HG03196 (cell line): ENCODE results near the gene SF3B6.
"Not testable (repeated sequence)": the region's sequence is repeated elsewhere in the genome, so short reads cannot be mapped to it uniquely, and the experiment has no call there.

Experiments used
- ATAC-seq: cut with Tn5 transposase; IDR thresholded peaks from one replicate; pipeline ENCODE4 v1.9.1; 2021; ENCODE audit not compliant: unreplicated experiment

SF3B6 gene

GRCh38 chr2:24095171-24095677 lies 19.1 kb upstream of the SF3B6 start:
- ATAC-seq: not testable (repeated sequence)

GRCh38 chr2:24093270-24093669 lies 17.1 kb upstream of the SF3B6 start:
- not testable (repeated sequence) for ATAC-seq

- ATAC-seq: no peak
Observed at GRCh38 chr2:24088821-24089359, 12.8 kb upstream of the SF3B6 start.

GRCh38 chr2:24087032-24087431 lies 10.9 kb upstream of the SF3B6 start:
- ATAC-seq: no peak

GRCh38 chr2:24086241-24086640 lies 10.1 kb upstream of the SF3B6 start:
- no peak for ATAC-seq

- ATAC-seq: no peak
Observed at GRCh38 chr2:24085200-24085489, 9.0 kb upstream of the SF3B6 start.

- ATAC-seq: peak; percentile 80
Observed at GRCh38 chr2:24084386-24085199, 8.5 kb upstream of the SF3B6 start, which contains the start of gene TP53I3. TP53I3 (minus strand) TSS chr2:24084834; CDS start chr2:24084326, 508 bp downstream.

GRCh38 chr2:24083567-24084385 lies 7.7 kb upstream of the SF3B6 start:
- ATAC-seq: peak; percentile 77

GRCh38 chr2:24082787-24083566 lies 6.9 kb upstream of the SF3B6 start:
- ATAC-seq: no peak

- no peak for ATAC-seq
Observed at GRCh38 chr2:24080701-24081100, 4.6 kb upstream of the SF3B6 start.

GRCh38 chr2:24077879-24078278 lies 1.8 kb upstream of the SF3B6 start:
- no peak for ATAC-seq

- ATAC-seq: no peak
Observed at GRCh38 chr2:24077535-24077877, 1.4 kb upstream of the SF3B6 start.

GRCh38 chr2:24076849-24077534 lies 866 bp upstream of the SF3B6 start:
- ATAC-seq: peak; percentile 4

- ATAC-seq: no peak
Observed at GRCh38 chr2:24075259-24075658, 867 bp downstream of the SF3B6 start.

GRCh38 chr2:24073816-24074215 lies 2.3 kb downstream of the SF3B6 start:
- ATAC-seq: no peak

GRCh38 chr2:24072259-24072658 lies 3.9 kb downstream of the SF3B6 start:
- ATAC-seq: no peak

- no peak for ATAC-seq
Observed at GRCh38 chr2:24065341-24065740, 10.8 kb downstream of the SF3B6 start.

- no peak for ATAC-seq
Observed at GRCh38 chr2:24058564-24059271, 17.4 kb downstream of the SF3B6 start.

- ATAC-seq: no peak
Observed at GRCh38 chr2:24055750-24056149, 20.4 kb downstream of the SF3B6 start.
